GM18502 (cell line): ENCODE measurements around the gene FBXL16.
A peak's percentile ranks its signal among the peaks of the same experiment; 100 is the strongest.
"Not testable (repeated sequence)": the region's sequence is repeated elsewhere in the genome, so short reads cannot be mapped to it uniquely, and the experiment has no call there.

ENCODE experiments used
- ATAC-seq: cut with Tn5 transposase; IDR thresholded peaks from one replicate; pipeline ENCODE4 v1.9.1; 2021; ENCODE audit warnings: mild to moderate bottlenecking; ENCODE audit not compliant: unreplicated experiment, poor library complexity

The FBXL16 gene

DNA sequence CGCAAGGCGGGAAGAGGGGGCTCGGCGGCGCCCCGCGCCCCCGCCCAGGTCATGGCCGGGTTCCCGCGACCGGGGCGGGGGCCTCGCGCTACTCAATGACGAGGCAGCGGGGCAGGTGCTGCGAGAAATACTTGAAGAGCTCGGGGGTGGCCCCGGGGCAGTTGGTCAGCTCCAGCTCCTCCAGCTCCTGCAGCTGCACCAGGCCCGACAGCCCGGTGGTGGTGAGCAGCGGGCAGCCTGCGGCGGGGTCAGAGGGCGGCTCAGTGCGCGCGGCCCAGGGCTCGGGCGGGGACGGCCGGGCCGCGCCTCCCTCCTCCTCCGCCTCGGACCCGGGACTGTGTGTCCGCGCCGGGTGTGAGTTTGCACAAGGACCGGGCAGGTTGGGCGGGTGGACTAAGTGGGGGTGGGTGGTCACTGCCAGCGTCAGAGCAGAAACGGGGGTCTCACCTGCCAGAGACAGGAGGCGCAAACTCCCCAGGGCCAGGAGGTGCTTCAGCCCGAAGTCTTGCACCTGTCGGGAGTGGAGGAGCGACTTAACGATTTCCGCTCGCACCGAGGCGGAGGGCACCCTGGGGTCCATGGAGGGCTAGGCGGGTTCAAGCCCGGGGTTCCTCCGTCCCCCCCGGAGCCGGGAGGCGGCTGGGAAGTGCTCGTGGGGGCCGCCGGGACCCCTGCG lies 11.3 kb downstream of the FBXL16 start:
- no peak for ATAC-seq

- no peak for ATAC-seq
These were observed 11.8 kb downstream of the FBXL16 start for GRCh38 chr16:693766-694165.

- ATAC-seq, result no peak
These were observed 12.2 kb downstream of the FBXL16 start for GRCh38 chr16:693364-693763.

- no peak for ATAC-seq
These were observed 13.1 kb downstream of the FBXL16 start for GRCh38 chr16:692356-693108.

DNA sequence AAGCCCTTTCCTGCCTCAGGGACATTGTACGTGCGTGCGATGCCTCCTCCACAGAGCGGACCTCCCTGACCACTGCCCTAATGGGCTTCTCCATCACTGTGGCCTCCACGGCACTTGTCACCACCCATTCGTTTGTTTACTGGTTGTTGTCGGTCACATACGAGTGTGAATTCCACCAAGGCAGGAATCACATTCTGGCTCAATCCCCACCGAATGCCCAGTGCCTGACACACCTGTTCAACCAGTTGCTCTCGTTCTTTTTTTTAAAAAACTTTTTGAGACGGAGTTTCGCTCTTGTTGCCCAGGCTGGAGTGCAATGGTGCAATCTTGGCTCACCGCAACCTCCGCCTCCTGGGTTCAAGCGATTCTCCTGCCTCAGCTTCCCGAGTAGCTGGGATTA lies 14.4 kb downstream of the FBXL16 start:
- not testable (repeated sequence) for ATAC-seq

DNA sequence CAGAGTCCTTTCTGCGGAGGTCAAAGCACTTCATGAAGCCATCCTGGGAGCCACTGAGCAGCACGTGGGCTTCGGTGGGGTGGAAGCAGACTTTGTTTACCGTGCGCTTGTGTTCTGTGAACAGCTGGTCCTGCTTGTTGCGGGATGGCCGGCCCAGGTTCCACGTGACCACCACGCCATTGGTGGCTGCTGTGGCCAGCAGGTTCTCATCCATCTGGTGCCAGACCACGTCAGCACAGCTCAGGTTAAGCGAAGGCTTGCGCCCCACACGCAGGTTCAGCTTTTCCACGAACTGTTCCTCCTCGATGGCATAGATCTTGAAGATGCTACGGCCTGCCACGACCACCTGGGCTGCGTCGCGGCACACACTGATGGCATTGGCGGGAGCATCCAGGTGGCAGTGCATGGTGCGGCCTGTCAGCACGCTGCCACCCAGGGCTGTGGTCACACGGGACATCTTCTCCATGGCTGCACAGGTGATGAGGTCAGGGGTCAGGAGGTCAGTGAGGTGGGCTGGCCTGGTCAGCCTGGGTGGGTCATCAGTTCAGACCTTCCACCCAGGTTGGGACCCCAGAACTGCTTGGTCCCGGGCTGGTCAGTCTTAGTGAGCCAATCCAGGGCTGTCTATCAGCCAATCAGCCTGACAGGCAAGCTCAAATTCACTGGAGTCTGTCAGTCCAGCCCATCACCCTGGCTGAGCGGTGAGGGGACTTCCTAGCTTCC lies 16.3 kb downstream of the FBXL16 start:
- ATAC-seq, result no peak

DNA sequence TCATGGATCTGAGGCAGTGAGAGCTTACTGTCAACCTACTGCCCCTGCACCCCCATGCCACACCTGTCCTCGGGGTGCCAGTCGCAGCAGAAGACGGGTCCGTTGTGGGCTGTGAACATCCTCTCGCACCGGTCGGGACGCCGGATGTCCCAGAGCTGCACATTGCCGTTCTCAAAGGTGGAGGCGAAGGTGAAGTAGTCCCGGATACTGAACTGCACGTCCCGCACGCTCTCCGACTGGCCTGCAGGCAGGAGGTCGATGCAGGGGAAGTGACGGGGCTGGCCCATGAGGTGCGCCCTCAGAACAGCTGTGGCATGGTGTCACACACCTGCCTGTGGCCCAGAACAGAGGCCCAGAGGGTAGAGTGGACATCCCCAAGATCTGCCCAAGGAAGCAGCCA lies 18.1 kb downstream of the FBXL16 start:
- no peak for ATAC-seq

- ATAC-seq, result no peak
These were observed 18.9 kb downstream of the FBXL16 start for GRCh38 chr16:686459-687260.

DNA sequence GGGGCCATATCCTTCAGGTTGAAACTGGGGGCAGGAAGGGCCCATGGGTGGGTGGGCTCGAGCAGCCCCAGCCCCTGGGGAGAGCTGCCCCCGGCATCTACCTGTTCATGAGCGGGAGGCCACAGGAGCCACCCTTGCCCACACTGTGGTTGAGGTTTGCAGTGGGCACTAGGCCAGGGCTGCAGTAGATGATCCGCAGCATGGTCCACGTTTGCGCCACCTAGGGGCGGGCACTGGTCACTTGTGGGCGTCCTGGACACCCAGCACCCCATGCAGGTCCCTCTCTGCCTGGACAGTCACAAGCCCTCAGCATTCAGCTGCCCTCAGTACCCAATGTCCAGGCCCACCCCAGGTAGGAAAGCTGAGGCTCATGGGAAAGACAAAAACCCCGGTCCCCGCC lies 19.6 kb downstream of the FBXL16 start:
- no peak for ATAC-seq

GRCh38 chr16:684961-685696 lies 20.5 kb downstream of the FBXL16 start:
- no peak for ATAC-seq

DNA sequence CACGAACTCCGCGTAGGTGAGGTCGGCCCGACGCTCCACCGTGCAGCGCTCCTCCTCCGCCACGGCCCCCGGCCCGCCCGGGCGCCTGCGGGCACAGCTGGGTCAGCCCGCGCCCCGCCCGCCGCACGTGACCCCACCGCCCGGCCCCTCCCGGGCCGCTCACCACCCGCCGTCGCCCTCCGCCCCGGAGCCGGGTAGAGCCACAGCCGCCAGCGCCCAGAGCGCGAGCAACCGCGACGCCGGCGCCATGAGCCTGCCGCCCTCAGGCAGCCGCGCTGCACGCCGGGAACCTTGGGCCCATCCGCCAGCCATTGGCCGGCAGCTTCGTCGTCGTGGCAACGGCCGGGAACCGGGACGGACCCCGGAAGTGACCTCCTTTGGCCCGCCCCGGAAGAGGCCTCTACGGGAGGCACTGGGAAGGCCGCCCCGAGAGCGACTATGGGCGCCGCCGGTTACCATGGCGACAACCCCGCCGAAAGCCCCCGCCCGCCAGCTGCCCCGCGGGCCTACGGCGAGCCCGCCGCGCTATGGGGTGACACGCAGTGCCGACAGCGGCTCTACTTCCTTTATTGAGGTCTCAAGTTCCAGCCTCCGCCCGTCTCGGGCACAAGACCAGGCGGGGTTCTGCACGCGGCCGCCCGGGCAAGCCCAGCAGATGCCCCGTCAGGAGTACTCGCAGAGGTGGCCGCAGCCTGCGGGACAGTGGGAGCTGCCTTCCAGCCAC lies 21.4 kb downstream of the FBXL16 start, which contains the start of gene JMJD8:
JMJD8 (minus strand) TSS at position 264 of the 724 bp plus-strand sequence; CDS start at position 249, 15 bp downstream.
- ATAC-seq, result peak; percentile 68

DNA sequence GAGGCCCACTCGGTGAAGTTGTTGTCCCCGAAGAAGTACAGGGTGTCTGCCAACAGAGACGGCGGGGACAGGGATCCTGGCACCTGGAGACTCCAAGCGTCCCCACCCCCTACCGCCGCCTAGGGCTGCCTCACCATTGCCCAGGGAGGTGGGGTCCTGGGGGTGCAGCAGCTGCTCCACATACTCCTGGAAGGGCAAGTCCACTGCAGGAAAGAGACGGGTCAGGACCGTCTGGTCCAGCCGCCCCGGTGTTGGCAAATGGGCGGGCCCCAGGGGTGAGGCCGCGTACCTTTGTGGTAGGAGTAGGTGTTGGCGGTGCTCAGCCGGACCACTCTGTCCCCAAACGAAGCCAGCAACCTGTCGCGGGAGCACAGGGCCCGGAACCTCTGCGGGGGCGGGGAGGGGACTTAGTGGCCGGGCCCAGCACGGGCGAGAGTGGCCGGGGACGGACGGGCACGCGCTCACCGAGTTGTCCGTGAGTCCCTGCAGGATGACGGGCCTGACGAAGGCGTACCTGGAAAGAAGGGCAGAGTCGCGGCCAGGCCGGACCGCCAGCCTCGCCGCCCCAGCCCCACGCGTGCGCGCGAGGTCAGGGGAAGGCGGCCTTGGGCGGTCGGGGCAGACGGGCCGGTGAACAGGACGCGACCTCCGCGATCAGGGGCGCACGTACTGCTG lies 22.1 kb downstream of the FBXL16 start:
- ATAC-seq, result no peak

- ATAC-seq, result no peak
These were observed 22.9 kb downstream of the FBXL16 start for GRCh38 chr16:682493-683395.

GRCh38 chr16:681746-682427 lies 23.7 kb downstream of the FBXL16 start:
- ATAC-seq, result no peak

DNA sequence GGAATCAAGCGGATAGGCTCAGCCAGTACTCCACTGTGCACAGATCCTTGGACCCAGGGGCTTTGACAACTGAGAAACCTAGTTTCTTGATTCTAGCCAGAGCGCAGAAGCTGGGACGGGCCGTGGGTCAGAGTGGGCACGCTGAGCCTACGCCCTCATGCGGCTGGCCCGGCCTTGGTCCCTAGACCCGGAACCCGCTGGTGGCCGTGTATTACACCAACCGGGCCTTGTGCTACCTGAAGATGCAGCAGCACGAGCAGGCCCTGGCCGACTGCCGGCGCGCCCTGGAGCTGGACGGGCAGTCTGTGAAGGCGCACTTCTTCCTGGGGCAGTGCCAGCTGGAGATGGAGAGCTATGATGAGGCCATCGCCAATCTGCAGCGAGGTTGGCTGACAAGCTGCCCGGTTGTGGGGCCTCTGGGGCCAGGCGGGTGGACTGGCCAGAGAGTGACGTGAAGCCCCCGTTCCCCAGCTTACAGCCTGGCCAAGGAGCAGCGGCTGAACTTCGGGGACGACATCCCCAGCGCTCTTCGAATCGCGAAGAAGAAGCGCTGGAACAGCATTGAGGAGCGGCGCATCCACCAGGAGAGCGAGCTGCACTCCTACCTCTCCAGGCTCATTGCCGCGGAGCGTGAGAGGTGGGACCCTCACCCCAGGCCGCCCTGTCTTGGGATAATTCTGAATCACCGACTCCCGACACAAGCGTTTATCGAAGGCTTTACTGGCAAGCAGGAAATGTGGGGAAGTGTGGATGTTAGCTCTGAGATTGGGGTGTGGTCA lies 24.4 kb downstream of the FBXL16 start:
- no peak for ATAC-seq

DNA sequence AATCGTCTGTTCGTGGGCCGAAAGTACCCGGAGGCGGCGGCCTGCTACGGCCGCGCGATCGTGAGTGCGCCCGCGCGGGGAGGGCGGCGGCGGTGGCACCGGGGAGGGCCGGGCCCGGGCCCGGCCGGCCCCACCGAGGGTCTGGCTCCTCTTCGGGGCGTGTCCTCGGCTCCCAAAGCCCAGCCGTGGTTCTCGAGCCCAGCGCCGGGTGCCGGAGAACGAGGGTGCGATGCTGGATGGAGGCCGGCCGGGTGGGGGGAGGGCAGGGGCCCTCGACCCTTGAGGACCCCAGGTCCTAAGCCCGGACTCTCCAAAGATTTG lies 25.0 kb downstream of the FBXL16 start:
- ATAC-seq, result no peak
